Central memory CD4-positive, alpha-beta T cell (primary cell): ENCODE results near the gene CACNB4.
"Not testable (repeated sequence)": the region's sequence is repeated elsewhere in the genome, so short reads cannot be mapped to it uniquely, and the experiment has no call there.

Experiments
- DNase-seq: peaks from one replicate; pipeline ENCODE4 v3.0.0; 2022

CACNB4 gene

DNA sequence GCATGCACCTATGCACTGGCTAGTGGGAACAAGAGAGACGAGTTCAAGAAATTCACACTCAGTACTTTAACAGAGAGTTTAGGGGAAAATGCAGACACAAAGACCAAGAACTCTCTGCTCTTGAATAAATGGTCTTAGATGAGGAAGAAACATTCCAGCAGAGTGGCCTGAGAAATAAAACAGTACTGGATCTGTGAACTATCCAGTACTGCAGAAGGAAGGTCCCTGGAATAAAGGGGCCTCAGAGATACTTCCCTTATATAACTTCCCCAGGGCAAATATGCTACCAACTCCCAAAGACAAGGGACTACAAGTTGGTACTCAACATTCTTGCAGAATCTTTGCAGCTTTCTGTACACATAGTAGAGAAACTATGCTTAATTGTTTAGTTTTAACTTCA is 199.7 kb downstream of the CACNB4 start:
- DNase-seq = no peak

- no peak for DNase-seq
These were observed 207.2 kb downstream of the CACNB4 start for GRCh38 chr2:151891566-151892194.

GRCh38 chr2:151887164-151887563 is 211.7 kb downstream of the CACNB4 start:
- DNase-seq = no peak

GRCh38 chr2:151886241-151886640 is 212.6 kb downstream of the CACNB4 start:
- no peak for DNase-seq

DNA sequence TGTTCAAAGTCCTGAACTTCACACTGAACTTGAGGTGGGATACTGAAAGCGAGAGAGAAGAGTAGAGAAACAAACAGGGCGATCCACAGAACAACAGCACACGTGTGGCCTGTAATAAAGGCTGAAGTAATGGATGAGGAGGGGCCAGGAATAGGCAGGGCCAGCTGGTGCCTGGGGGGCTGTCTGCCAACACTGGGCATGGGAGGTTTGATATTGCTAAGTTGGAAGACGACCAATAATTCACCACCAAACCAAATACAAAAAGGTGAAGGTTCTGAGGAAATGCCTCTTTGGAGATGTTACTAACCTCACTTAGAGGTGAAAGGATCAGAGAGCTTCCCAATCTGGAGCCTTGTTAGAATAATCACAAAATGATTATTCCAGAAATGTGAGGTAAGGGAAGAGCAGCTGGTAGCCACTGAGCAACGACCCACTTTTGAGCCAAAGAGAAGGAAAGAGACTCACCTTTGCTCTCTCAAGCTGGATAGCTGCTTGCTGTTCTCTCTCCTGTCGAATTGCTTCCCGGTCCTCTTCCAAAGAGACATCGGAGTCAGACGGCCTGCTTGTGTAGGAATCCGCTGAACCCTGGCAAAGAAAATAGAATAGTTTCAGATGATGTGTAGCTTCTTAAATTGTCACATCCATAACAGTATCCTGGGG is 215.9 kb downstream of the CACNB4 start:
- no peak for DNase-seq

DNA sequence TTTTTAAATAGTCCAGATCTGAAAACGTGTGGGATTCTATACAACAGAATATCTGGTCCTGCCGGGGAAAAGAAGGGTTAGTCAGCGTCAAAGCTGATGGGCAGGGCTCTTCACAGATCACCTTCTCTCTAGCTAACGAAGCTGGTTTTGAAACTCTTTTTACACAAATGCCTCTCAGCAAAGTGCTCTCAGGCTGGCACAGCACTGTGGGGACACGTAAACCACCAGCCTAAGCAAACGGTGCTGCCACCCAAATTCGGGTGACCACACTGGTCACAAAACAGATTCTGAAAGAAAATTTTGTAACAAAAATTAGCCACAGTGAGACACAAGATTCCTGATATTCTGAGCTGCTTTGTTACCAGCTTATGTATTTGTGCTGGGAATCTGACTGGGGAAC is 217.5 kb downstream of the CACNB4 start:
- no peak for DNase-seq

DNA sequence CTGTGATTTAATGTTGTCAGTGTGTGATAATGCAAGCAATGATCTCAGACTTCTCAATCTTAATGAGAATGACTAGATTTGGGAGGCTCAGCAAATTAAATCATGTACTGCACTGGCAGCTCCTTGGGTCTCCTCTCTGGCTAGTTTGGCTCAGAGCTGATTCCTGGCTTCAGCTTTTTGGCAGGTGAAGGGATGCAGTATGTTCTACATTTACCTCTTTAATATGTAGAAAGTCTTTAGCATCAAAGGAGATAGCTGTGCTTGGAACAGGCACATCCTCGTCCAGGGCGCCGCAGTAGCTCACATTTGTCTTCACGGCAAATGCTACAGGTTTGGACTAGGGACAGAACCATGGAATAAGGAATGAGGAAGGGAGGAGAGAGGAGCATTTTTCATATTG is 218.3 kb downstream of the CACNB4 start:
- no peak for DNase-seq

- DNase-seq = no peak
These were observed 219.9 kb downstream of the CACNB4 start for GRCh38 chr2:151878655-151879563.

DNA sequence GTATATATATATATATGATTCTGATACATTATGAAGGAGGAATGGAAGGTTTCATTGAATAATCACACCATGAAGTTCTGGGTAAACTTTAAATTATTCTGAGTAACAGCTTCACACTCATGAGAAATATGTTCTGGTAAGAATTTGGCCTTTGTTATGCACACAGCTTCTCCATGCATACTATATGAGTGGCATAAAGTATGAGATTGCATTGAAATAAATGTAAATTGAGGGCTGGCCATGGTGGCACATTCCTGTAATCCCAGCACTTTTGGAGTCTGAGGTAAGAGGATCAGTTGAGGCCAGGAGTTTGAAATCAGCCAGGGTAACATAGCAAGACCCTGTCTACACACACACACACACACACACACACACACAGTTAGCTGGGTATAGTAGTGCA is 220.6 kb downstream of the CACNB4 start:
- no peak for DNase-seq

- not testable (repeated sequence) for DNase-seq
These were observed 223.2 kb downstream of the CACNB4 start for GRCh38 chr2:151875631-151876030.

DNA sequence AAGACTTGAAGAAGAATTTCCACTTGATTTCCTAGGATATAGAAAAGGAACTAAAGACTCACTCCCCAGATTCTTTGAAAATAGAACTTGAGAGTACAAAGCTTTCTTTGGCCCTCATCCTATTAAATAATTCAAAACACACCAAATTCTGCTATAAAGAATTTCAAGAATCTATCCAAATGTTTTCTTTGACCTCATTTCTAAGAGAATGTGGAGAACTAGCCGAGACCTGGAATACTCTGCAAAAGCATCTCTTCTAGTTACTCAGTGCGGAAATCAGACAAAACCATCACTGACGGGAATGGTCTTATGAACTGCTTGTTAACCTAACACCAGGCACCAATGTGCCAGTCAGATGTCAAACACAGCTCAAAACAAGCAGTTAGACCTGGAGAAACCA is 226.4 kb downstream of the CACNB4 start:
- DNase-seq = no peak

- DNase-seq = no peak
These were observed 229.6 kb downstream of the CACNB4 start for GRCh38 chr2:151869291-151869690.

GRCh38 chr2:151862700-151863099 is 236.1 kb downstream of the CACNB4 start:
- DNase-seq = no peak

DNA sequence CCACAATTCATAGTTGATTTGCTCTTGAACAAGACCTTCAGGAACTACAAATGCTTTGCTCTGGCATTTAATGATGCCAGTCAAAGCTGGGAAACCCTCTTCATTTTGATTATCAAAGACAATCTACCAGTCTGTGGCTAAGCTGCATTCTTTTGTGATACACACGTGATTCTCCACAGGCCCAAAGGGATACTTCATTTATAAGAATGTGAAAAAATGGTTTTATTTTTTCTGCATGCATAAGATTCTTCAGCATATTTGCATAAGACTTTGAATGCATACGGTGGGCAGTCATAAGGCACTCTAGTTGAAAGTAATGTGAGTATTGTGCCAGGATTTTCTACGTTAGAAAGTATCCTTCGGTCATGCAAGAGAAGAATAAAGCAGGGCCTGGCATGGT is 237.7 kb downstream of the CACNB4 start:
- DNase-seq = no peak

DNA sequence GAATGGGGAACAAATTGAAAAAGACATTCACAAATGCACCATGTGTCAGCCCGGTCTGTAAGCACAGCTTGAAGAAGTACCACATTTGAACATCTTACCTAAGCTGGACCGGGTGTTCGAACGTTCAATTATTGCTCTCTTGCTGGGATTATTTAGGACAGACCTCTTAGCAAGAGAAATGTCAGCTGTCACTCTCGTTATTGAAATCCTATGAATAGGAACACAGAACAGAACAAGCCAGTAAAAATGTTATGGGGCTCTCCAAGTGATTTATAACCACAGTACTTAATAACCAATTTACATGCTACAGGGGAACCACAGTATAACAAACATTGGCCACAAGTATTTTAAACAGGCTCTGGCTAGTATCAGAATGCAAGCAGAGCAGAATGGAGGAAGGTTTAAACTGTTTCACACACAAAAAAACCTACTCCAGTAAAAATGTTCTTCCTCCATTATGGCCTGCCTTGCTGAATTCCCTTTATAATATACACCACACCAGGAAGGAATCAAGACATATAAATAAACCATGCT is 238.2 kb downstream of the CACNB4 start:
- no peak for DNase-seq

- DNase-seq = no peak
These were observed 238.6 kb downstream of the CACNB4 start for GRCh38 chr2:151860210-151860609.

- no peak for DNase-seq
These were observed 241.2 kb downstream of the CACNB4 start for GRCh38 chr2:151857650-151858049.

- DNase-seq = no peak
These were observed 243.7 kb downstream of the CACNB4 start for GRCh38 chr2:151855111-151855510.

DNA sequence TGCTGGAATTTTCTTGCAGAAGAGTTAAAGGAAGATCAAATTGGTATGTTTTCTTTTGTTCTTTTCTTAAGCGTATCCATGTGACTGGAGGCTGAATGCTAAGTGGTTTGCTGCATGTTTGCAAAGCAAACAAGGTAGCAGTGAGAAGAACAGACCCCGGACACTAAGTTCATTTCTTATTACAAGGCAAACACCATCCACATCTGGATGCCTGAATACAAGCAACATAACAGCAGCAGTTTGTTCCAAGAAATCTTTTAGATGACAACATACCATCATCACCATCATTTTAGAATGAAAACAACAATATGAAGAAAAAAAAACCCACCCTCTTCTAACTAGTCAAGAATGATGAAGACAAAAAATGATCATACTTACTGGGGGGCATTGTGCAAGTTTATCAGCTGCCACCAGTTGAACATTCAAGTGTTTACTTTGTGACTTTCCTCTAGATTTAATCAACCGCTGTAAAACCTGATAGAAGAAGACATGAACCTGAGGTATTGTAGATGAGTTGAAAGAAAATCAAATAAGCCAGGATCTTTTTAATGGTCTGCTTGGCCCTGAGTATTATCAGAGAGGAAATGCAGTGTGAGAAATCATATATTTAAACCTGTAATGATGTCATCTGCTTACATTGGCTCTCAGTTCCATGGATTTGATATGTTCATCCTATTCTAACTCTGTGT is 245.6 kb downstream of the CACNB4 start:
- DNase-seq = no peak

GRCh38 chr2:151852260-151853069 is 246.4 kb downstream of the CACNB4 start:
- no peak for DNase-seq

- no peak for DNase-seq
These were observed 247.1 kb downstream of the CACNB4 start for GRCh38 chr2:151851761-151852160.

GRCh38 chr2:151849413-151850010 is 249.3 kb downstream of the CACNB4 start:
- no peak for DNase-seq
